Lower lobe of right lung (tissue), 2 donors: Measurements from ENCODE around the gene ACADSB. TPM values are rescaled to one million over a fixed set of nuclear protein-coding genes. Genes with fewer than 3 reads are reported as not detected.

Source experiments
- ATAC-seq, 2 donors: fragments of 200-7000 bp; cut with Tn5 transposase; one replicate each; pipeline ENCODE4 v1.9.1; 2020 to 2022; ENCODE audit warnings: mild to moderate bottlenecking in 2 of 2, moderate library complexity in 2 of 2
- DNase-seq: peaks from one replicate; pipeline ENCODE4 v3.0.0-alpha.2; 2020
- H3K27ac ChIP-seq: fragments of 200-600 bp; one replicate; pipeline ENCODE4 v1.8.0; 2022
- H3K27me3 ChIP-seq: fragments of 200-600 bp; one replicate; pipeline ENCODE4 v1.8.0; 2022; ENCODE audit warnings: low read depth
- H3K36me3 ChIP-seq: fragments of 200-600 bp; one replicate; pipeline ENCODE4 v1.8.0; 2022; ENCODE audit warnings: mild to moderate bottlenecking
- H3K4me1 ChIP-seq: fragments of 200-600 bp; one replicate; pipeline ENCODE4 v1.8.0; 2022
- H3K4me3 ChIP-seq: fragments of 200-600 bp; one replicate; pipeline ENCODE4 v1.8.0; 2022; ENCODE audit warnings: mild to moderate bottlenecking
- H3K9me3 ChIP-seq: fragments of 200-600 bp; one replicate; pipeline ENCODE4 v1.8.0; 2022
- CTCF ChIP-seq: fragments of 200-600 bp; IDR thresholded peaks from one replicate; pipeline ENCODE4 v1.8.0; 2022; ENCODE audit warnings: antibody characterized with exemption, mild to moderate bottlenecking
- intact Hi-C: fragments of 100-400 bp; cut with DNase I; formaldehyde crosslinking; loops from one replicate; pipeline ENCODE4 v1.11.0; 2022
- total RNA-seq: library from RNA; stranded (reverse); fragmentation: NEBNext Ultra II Directional; extraction: Animal tissue kit (Norgen Biotek cat#: 25700); gene quantifications from one replicate; pipeline ENCODE4 v1.2.1, GENCODE V29; 2021
- donor health status: DM: no; HTN: yes; CAD: no; lungs with severe emphysema.

Gene ACADSB
- total RNA-seq, 1 donor from 2014 or later: 24.0 TPM

GRCh38 chr10:123045961-123046731 lies 37.3 kb downstream of the ACADSB start:
- peaks cover 50% of the 10 kb centered on the region for H3K36me3 ChIP-seq
- no peak for TF ChIP-seq CTCF
- DNase-seq (no peak), ATAC-seq (no peak)
- no peak overlapping the region for H3K4me3 ChIP-seq
- no peaks in the 10 kb centered on the region for H3K9me3 ChIP-seq
- intact Hi-C loops: no loop called here
- no peaks in the 10 kb centered on the region for H3K27me3 ChIP-seq
- no peaks in the 10 kb centered on the region for H3K4me1 ChIP-seq
- no peak overlapping the region for H3K27ac ChIP-seq

- Histone ChIP-seq H3K27me3 (no peaks in the 10 kb centered on the region), H3K9me3 (no peaks in the 10 kb centered on the region), H3K4me3 (no peak overlapping the region), H3K36me3 (peaks cover 16% of the 10 kb centered on the region), H3K27ac (no peak overlapping the region), H3K4me1 (no peaks in the 10 kb centered on the region)
- DNase-seq (no peak), ATAC-seq (no peak)
- TF ChIP-seq CTCF: no peak
- intact Hi-C loops: no loop called here
Observed at GRCh38 chr10:123057968-123058367, 49.2 kb downstream of the ACADSB start.

GRCh38 chr10:123061865-123062264 lies 53.1 kb downstream of the ACADSB start:
- ATAC-seq: no peak
- Histone ChIP-seq H3K27ac (no peak overlapping the region), H3K36me3 (no peaks in the 10 kb centered on the region), H3K4me1 (no peaks in the 10 kb centered on the region), H3K27me3 (no peaks in the 10 kb centered on the region), H3K4me3 (no peak overlapping the region), H3K9me3 (no peaks in the 10 kb centered on the region)
- intact Hi-C loops: no loop called here
- TF ChIP-seq CTCF: no peak
- DNase-seq: no peak

GRCh38 chr10:123062726-123063125 lies 53.9 kb downstream of the ACADSB start:
- no peak for DNase-seq
- intact Hi-C loops: no loop called here
- H3K27ac ChIP-seq: no peak overlapping the region
- no peak for TF ChIP-seq CTCF
- H3K27me3 ChIP-seq: no peaks in the 10 kb centered on the region
- H3K9me3 ChIP-seq: no peaks in the 10 kb centered on the region
- no peaks in the 10 kb centered on the region for H3K36me3 ChIP-seq
- H3K4me3 ChIP-seq: no peak overlapping the region
- H3K4me1 ChIP-seq: no peaks in the 10 kb centered on the region
- ATAC-seq: no peak

GRCh38 chr10:123068087-123068853 lies 59.5 kb downstream of the ACADSB start:
- intact Hi-C loops: no loop called here
- DNase-seq: no peak
- no peaks in the 10 kb centered on the region for H3K27me3 ChIP-seq

More at GRCh38 chr10:123068087-123068853, 59.5 kb downstream of the ACADSB start:
- Histone ChIP-seq H3K9me3 (no peaks in the 10 kb centered on the region), H3K4me1 (no peaks in the 10 kb centered on the region), H3K27ac (no peak overlapping the region), H3K36me3 (no peaks in the 10 kb centered on the region), H3K4me3 (no peak overlapping the region)
- no peak for ATAC-seq
- TF ChIP-seq CTCF: no peak
